Panc1 (cell line): ENCODE measurements around the gene ROBO1. TPM values are rescaled to one million over a fixed set of nuclear protein-coding genes. Genes with fewer than 3 reads are reported as not detected.

Experiments used
- ATAC-seq: fragments of 200-7000 bp; cut with Tn5 transposase; 2 replicates; pipeline ENCODE4 v1.9.1; 2020; ENCODE audit warnings: mild to moderate bottlenecking, moderate library complexity
- BruUV-seq: library from RNA; stranded (reverse); fragments of 400-500 nt; replicated peaks from 2 replicates; lab custom pipeline; 2021; lab: Mats Ljungman, UMichigan
- CTCF ChIA-PET: fragments of 300-600 bp; sonication (Branson Sonifier 250); formaldehyde crosslinking; loops from one replicate; lab custom pipeline; 2022; ENCODE audit warnings: antibody characterized with exemption; lab: Charles Lee
- POLR2A ChIA-PET: fragments of 300-600 bp; sonication (Branson Sonifier 250); formaldehyde crosslinking; loops from one replicate; lab custom pipeline; 2022; ENCODE audit warnings: antibody characterized with exemption; lab: Charles Lee
- DNase-seq: peaks from one replicate; pipeline ENCODE4 v3.0.0-alpha.2; 2010; ENCODE audit warnings: low read depth, low spot score
- H3K27ac ChIP-seq: 2 replicates; pipeline ENCODE4 v1.5.1; 2011; ENCODE audit warnings: mild to moderate bottlenecking, low read length, inconsistent platforms
- H3K27me3 ChIP-seq: fragments of 200-500 bp; sonication (Bioruptor generic); 2 replicates; pipeline ENCODE4 v1.6.0; 2014; ENCODE audit warnings: low read length, inconsistent platforms; ENCODE audit not compliant: control insufficient read depth, insufficient read depth
- H3K36me3 ChIP-seq: fragments of 200-500 bp; sonication (Bioruptor generic); 2 replicates; pipeline ENCODE4 v1.5.1; 2014; ENCODE audit warnings: inconsistent platforms, mild to moderate bottlenecking, low read length, moderate library complexity; ENCODE audit not compliant: control insufficient read depth, insufficient read depth
- H3K4me1 ChIP-seq: 2 replicates; pipeline ENCODE4 v1.5.1; 2011; ENCODE audit warnings: inconsistent platforms, mild to moderate bottlenecking, low read length, moderate library complexity; ENCODE audit not compliant: control insufficient read depth, insufficient read depth
- H3K4me3 ChIP-seq, 2 experiments: 2 replicates each; pipeline ENCODE4 v1.5.1; 2011 to 2012; ENCODE audit warnings: low read depth in 2 of 2, low read length in 2 of 2, mild to moderate bottlenecking in 2 of 2, inconsistent platforms in 1 of 2, moderate library complexity in 1 of 2
- H3K9me3 ChIP-seq: fragments of 200-500 bp; sonication (Bioruptor generic); 2 replicates; pipeline ENCODE4 v1.5.1; 2014; ENCODE audit warnings: low read depth, mild to moderate bottlenecking, inconsistent platforms, low read length, moderate library complexity; ENCODE audit not compliant: control insufficient read depth, insufficient read depth
- POLR2AphosphoS5 ChIP-seq: IDR thresholded peaks from 2 replicates; pipeline ENCODE4 v1.6.1; 2012; ENCODE audit warnings: mild to moderate bottlenecking, low read depth, low read length, moderate library complexity
- SIN3A ChIP-seq: IDR thresholded peaks from 2 replicates; pipeline ENCODE4 v1.6.1; 2012; ENCODE audit warnings: low read depth, mild to moderate bottlenecking, low read length, moderate library complexity, borderline replicate concordance; ENCODE audit not compliant: insufficient read depth
- TCF7L2 ChIP-seq: IDR thresholded peaks from 2 replicates; pipeline ENCODE4 v1.6.1; 2011; ENCODE audit warnings: mild to moderate bottlenecking, low read depth, low read length, inconsistent platforms
- in situ Hi-C: cut with HindIII; loops from 2 replicates; pipeline ENCODE4 v1.10.0; 2016; ENCODE audit warnings: low sequenced_read_pairs, low pct_unique_long_range_greater_than_20kb
- intact Hi-C: fragments of 100-400 bp; cut with micrococcal nuclease; formaldehyde crosslinking; loops from one replicate; pipeline ENCODE4 v1.10.0; 2022; ENCODE audit not compliant: unreplicated experiment
- total RNA-seq: library from RNA; stranded (reverse); gene quantifications from one replicate; pipeline ENCODE4 v1.2.1, GENCODE V29; 2021; ENCODE audit not compliant: unreplicated experiment
- TF ChIP-seq, protein P1 (sequence below): fragments of 450-650 bp; IDR thresholded peaks from 2 replicates; pipeline ENCODE4 v1.5.1; 2017; ENCODE audit warnings: mild to moderate bottlenecking
- TF ChIP-seq, protein P2 (sequence below), 2 experiments: IDR thresholded peaks; 2 replicates each; pipeline ENCODE4 v1.6.1; 2011 to 2012; ENCODE audit warnings: low read depth in 2 of 2, control low read depth in 1 of 2, low read length in 1 of 2, mild to moderate bottlenecking in 1 of 2, moderate library complexity in 1 of 2; ENCODE audit not compliant: insufficient read depth in 1 of 2

The ROBO1 gene
- total RNA-seq, 1 experiment from 2014 or later = 61.6 TPM

DNA sequence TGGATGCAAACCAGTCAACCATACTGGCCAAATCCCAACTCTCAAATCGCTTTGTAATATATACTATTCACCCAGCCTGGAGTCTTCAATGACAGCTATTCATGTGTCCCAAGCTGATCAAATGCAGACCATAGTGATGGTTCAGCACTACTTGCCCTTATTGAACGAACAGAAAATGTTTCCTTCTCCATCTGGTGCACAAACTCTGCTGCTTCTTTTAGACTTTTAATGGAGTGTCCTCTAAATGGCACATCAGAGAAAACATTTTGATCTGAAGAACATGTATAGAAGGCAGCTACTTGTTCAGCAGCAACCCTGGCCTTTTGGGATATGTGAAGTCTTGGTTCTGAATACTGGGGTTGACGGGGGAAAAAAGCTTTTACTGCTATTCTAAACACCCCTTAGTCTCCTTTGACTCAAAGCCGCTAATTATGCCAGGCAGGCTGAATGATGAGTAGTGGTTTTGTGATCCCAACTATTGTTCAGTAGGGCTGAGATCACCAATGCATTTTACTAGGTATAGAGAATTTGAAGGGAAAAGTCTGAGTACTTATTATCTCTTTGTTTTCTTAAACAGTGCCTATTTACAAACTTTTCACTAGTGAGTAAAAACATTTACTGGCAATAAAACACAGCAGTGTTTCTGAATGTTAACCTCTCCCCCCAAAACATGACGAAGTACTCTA, 781.2 kb downstream of the ROBO1 start:
- DNase-seq (no peak), ATAC-seq (no peak)
- H3K4me1 ChIP-seq = no peaks in the 10 kb centered on the region; the same call in 1 of the 2 replicates
- H3K4me3 ChIP-seq = no peak overlapping the region
- in situ Hi-C loops = no loop called here
- no peak overlapping the region for H3K27ac ChIP-seq
- TF ChIP-seq POLR2AphosphoS5 = no peak
- TF ChIP-seq, protein P1, sequence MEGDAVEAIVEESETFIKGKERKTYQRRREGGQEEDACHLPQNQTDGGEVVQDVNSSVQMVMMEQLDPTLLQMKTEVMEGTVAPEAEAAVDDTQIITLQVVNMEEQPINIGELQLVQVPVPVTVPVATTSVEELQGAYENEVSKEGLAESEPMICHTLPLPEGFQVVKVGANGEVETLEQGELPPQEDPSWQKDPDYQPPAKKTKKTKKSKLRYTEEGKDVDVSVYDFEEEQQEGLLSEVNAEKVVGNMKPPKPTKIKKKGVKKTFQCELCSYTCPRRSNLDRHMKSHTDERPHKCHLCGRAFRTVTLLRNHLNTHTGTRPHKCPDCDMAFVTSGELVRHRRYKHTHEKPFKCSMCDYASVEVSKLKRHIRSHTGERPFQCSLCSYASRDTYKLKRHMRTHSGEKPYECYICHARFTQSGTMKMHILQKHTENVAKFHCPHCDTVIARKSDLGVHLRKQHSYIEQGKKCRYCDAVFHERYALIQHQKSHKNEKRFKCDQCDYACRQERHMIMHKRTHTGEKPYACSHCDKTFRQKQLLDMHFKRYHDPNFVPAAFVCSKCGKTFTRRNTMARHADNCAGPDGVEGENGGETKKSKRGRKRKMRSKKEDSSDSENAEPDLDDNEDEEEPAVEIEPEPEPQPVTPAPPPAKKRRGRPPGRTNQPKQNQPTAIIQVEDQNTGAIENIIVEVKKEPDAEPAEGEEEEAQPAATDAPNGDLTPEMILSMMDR = no peak
- TF ChIP-seq SIN3A = no peak
- TF ChIP-seq, protein P2, sequence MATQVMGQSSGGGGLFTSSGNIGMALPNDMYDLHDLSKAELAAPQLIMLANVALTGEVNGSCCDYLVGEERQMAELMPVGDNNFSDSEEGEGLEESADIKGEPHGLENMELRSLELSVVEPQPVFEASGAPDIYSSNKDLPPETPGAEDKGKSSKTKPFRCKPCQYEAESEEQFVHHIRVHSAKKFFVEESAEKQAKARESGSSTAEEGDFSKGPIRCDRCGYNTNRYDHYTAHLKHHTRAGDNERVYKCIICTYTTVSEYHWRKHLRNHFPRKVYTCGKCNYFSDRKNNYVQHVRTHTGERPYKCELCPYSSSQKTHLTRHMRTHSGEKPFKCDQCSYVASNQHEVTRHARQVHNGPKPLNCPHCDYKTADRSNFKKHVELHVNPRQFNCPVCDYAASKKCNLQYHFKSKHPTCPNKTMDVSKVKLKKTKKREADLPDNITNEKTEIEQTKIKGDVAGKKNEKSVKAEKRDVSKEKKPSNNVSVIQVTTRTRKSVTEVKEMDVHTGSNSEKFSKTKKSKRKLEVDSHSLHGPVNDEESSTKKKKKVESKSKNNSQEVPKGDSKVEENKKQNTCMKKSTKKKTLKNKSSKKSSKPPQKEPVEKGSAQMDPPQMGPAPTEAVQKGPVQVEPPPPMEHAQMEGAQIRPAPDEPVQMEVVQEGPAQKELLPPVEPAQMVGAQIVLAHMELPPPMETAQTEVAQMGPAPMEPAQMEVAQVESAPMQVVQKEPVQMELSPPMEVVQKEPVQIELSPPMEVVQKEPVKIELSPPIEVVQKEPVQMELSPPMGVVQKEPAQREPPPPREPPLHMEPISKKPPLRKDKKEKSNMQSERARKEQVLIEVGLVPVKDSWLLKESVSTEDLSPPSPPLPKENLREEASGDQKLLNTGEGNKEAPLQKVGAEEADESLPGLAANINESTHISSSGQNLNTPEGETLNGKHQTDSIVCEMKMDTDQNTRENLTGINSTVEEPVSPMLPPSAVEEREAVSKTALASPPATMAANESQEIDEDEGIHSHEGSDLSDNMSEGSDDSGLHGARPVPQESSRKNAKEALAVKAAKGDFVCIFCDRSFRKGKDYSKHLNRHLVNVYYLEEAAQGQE (IDR thresholded peaks at IDR 0.05; ENCODE audit: insufficient read depth in 1 of 2, low read depth in 2 of 2, low read length in 1 of 2) = no peak
- TF ChIP-seq TCF7L2 = no peak
- no peaks in the 10 kb centered on the region for H3K27me3 ChIP-seq
- H3K36me3 ChIP-seq = no peaks in the 10 kb centered on the region; the same call in 1 of the 2 replicates
- intact Hi-C loops = no loop called here
- no TSS peak for BruUV-seq
- POLR2A ChIA-PET = no interaction called here
- H3K9me3 ChIP-seq = no peaks in the 10 kb centered on the region
- CTCF ChIA-PET = no interaction called here

DNA sequence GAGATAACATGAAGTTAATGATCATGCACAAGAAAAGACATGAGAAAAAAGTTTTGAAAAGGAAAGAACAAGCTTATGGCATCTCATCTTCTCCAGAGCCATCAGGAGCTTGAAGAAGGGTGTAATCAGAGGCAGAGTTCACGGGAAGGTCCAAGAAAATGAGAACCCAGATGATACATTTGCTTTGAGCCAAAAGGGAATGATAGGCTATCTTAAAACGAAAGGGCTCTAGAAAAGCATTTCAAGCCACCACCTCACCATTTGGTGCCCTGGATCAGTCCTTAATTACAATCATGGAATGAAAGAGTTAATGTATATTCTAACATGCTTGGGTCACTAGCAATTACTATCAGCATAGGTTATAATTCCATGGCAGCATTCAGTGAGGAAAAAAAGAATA, 781.8 kb downstream of the ROBO1 start:
- BruUV-seq = no TSS peak
- Histone ChIP-seq H3K27me3 (no peaks in the 10 kb centered on the region), H3K4me1 (no peaks in the 10 kb centered on the region; the same call in 1 of the 2 replicates), H3K36me3 (no peaks in the 10 kb centered on the region; the same call in 1 of the 2 replicates), H3K27ac (no peak overlapping the region), H3K9me3 (no peaks in the 10 kb centered on the region), H3K4me3 (no peak overlapping the region)
- no peak for DNase-seq
- ChIA-PET CTCF (no interaction called here), POLR2A (no interaction called here)
- in situ Hi-C loops = no loop called here
- intact Hi-C loops = no loop called here
- TF ChIP-seq TCF7L2 (no peak), SIN3A (no peak), POLR2AphosphoS5 (no peak)
- TF ChIP-seq, protein P2 (IDR thresholded peaks at IDR 0.05; ENCODE audit: insufficient read depth in 1 of 2, low read depth in 2 of 2, low read length in 1 of 2) = no peak
- TF ChIP-seq, protein P1 = no peak
- ATAC-seq = no peak
